Activated naive CD8-positive, alpha-beta T cell treated with anti-CD3 and anti-CD28 coated beads, Interleukin-2, amount 10 ng/mL, durations not matched to agents 7 days and 5 days (primary cell): ENCODE results near the gene CLIC6. TPM values are rescaled to one million over a fixed set of nuclear protein-coding genes. Genes with fewer than 3 reads are reported as not detected.

ENCODE experiments used
- ATAC-seq: fragments of 150-1000 bp; cut with Tn5 transposase; one replicate; pipeline ENCODE4 v1.10.0; 2021; ENCODE audit warnings: low read depth, moderate library complexity
- POLR2A ChIA-PET: fragments of 350-600 bp; sonication (Branson Sonifier 250); formaldehyde crosslinking; loops from one replicate; lab custom pipeline; 2021; ENCODE audit warnings: antibody characterized with exemption; lab: Charles Lee
- DNase-seq: peaks from one replicate; pipeline ENCODE4 v3.0.0; 2021
- H3K27ac Mint-ChIP-seq: one replicate; pipeline ENCODE4 v1.8.0; 2022; ENCODE audit warnings: mild to moderate bottlenecking, mixed read lengths
- H3K27me3 Mint-ChIP-seq: one replicate; pipeline ENCODE4 v1.8.0; 2022; ENCODE audit warnings: mild to moderate bottlenecking, moderate library complexity, mixed read lengths
- H3K36me3 Mint-ChIP-seq: one replicate; pipeline ENCODE4 v1.8.0; 2021; ENCODE audit warnings: mild to moderate bottlenecking, mixed read lengths
- H3K4me1 Mint-ChIP-seq: one replicate; pipeline ENCODE4 v1.8.0; 2021; ENCODE audit warnings: mixed read lengths
- H3K4me3 Mint-ChIP-seq: one replicate; pipeline ENCODE4 v1.8.0; 2022; ENCODE audit warnings: mild to moderate bottlenecking, moderate library complexity, mixed read lengths
- H3K9me3 Mint-ChIP-seq: one replicate; pipeline ENCODE4 v1.8.0; 2021; ENCODE audit warnings: mixed read lengths
- total RNA-seq, 2 experiments: library from RNA; stranded (reverse); gene quantifications; one replicate each; pipeline ENCODE4 v1.2.3, GENCODE V29; 2021

The CLIC6 gene
- under 1 TPM; 0.37 to 0.42 TPM for total RNA-seq

DNA sequence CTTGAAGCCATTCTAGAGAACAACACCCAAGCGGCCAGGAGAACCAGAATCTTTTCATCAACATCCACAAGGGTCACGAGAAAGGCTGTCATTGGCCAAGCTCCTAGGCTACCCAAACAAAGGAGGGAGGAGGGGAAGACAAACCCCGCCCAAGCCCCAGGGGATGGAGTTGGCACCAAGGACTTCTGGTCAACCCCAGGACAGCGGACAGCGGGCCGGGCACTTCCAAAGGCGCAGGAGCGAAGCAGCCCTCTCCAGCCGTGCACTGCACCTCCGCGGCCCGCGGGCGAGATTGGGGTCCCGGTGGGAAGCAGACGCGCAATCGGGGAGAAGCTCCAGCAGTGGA lies at the start of gene CLIC6:
CLIC6 (plus strand) TSS at position 192 of the 346 bp plus-strand sequence. CDS start 395 bp downstream, outside the sequence.
- peak within 1 kb of the TSS; percentile 71 for H3K4me3 Mint-ChIP-seq
- POLR2A ChIA-PET, result no interaction called here
- H3K36me3 Mint-ChIP-seq, result no peaks in the 10 kb centered on the region
- peaks cover 5% of the 10 kb centered on the region for H3K4me1 Mint-ChIP-seq
- ATAC-seq, result no peak
- H3K27me3 Mint-ChIP-seq, result peaks cover 70% of the 10 kb centered on the region
- no peaks in the 10 kb centered on the region for H3K9me3 Mint-ChIP-seq
- H3K27ac Mint-ChIP-seq, result peak within 1 kb of the TSS; percentile 20
- DNase-seq, result no peak

GRCh38 chr21:34619841-34620665 lies 48.7 kb upstream of the CLIC6 start:
- Mint-ChIP-seq H3K27ac (no peak overlapping the region), H3K36me3 (no peaks in the 10 kb centered on the region), H3K9me3 (no peaks in the 10 kb centered on the region), H3K27me3 (peaks cover 13% of the 10 kb centered on the region), H3K4me1 (peaks cover 2% of the 10 kb centered on the region), H3K4me3 (no peak overlapping the region)
- DNase-seq, result no peak
- no peak for ATAC-seq
- POLR2A ChIA-PET, result no interaction called here

DNA sequence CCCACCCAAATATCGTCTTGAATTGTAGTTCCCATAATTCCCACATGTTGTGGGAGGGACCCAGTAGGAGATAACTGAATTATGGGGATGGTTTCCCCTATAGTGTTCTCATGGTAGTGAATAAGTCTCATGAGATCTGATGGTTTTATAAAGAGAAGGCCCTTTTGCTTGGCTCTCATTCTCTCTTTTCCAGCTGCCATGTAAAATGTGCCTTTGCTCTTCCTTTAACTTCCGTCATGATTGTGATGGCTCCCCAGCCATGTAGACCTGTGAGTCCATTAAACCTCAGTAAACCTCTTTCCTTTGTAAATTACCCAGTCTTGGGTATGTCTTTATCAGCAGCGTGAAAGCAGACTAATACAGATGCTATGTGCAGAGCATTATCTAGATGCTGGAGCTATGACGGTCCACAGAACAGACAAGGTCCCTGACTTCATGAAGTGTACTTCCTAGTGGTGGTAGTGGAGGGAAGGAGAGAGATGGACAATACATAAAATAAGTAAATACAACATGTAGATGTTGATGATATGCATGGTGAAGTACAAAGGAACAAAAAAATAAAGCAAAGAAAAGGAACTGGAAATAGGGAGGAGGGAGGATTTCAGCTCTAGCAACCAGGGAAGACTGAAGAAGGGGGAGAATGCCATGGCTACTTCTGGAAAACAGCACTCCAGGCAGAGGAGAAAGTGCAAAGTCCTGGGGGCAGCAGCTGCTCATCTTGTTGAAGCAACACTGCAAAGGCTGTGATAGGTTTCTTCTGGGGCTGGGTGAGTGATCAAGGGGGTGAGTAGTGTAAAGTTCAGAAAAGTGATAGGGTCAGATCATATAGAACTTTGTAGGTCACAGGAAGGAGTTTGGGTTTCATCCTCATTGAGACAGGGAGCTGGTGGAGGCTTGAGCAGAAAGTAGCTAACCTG lies 47.1 kb upstream of the CLIC6 start:
- POLR2A ChIA-PET, result no interaction called here
- no peak overlapping the region for H3K4me3 Mint-ChIP-seq
- no peak for ATAC-seq
- H3K36me3 Mint-ChIP-seq, result no peaks in the 10 kb centered on the region
- no peaks in the 10 kb centered on the region for H3K9me3 Mint-ChIP-seq
- no peaks in the 10 kb centered on the region for H3K4me1 Mint-ChIP-seq
- peaks cover 13% of the 10 kb centered on the region for H3K27me3 Mint-ChIP-seq
- H3K27ac Mint-ChIP-seq, result no peak overlapping the region
- no peak for DNase-seq

GRCh38 chr21:34623516-34623915 lies 45.3 kb upstream of the CLIC6 start:
- Mint-ChIP-seq H3K9me3 (no peaks in the 10 kb centered on the region), H3K27ac (no peak overlapping the region), H3K36me3 (no peaks in the 10 kb centered on the region), H3K4me1 (no peaks in the 10 kb centered on the region), H3K27me3 (peaks cover 13% of the 10 kb centered on the region), H3K4me3 (no peak overlapping the region)
- no peak for ATAC-seq
- DNase-seq, result no peak
- POLR2A ChIA-PET, result no interaction called here

DNA sequence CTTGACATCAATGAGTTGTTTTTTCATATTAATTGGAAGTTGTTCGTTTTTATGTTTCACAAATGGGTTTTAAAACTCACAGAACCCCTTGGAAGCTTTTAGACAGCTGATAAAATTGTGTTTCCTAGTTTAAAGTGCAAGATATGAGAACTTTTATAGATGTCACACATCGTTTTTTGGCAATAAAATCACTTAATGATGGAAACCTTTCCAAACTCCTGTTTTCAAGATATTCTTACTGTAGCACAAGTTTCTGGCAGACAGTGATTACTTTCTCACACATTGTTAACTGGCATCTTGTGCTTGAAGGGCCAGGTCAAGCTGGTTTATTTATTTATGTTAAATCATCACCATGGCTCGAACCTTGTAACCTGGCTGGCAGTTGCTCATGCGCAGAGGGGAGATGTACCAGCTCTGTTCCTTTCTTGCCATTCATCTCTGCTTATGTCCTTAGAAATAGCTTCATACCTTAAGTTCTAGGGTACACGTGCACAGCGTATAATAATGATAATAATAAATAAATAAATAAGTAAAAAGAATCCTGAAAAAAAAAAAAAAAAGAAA lies 43.7 kb upstream of the CLIC6 start:
- DNase-seq (no peak), ATAC-seq (no peak)
- Mint-ChIP-seq H3K36me3 (no peaks in the 10 kb centered on the region), H3K27ac (no peak overlapping the region), H3K4me1 (no peaks in the 10 kb centered on the region), H3K9me3 (no peaks in the 10 kb centered on the region), H3K27me3 (peaks cover 13% of the 10 kb centered on the region), H3K4me3 (no peak overlapping the region)
- POLR2A ChIA-PET, result no interaction called here

DNA sequence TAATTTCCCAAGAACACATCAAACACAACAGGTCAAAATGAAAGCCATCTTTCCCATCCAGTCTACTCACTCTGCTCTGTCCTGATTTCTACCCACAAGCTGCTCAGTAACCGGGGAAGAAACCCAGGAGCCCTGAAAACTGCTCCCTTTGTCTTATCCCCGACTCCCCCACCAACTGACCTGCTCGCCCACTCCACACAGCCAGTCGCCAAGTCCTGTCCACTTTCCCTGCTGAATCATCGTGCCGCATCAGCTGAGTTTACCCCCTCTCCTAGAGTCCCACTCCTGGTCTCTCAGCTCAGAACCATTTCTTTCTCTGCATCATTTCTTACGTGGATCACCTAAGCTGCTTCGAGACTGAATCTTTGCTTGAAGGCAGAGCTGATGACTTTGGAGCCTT lies 42.7 kb upstream of the CLIC6 start:
- Mint-ChIP-seq H3K27me3 (peaks cover 12% of the 10 kb centered on the region), H3K36me3 (no peaks in the 10 kb centered on the region), H3K9me3 (no peaks in the 10 kb centered on the region), H3K27ac (no peak overlapping the region), H3K4me1 (no peaks in the 10 kb centered on the region), H3K4me3 (no peak overlapping the region)
- ATAC-seq (no peak), DNase-seq (no peak)
- POLR2A ChIA-PET, result no interaction called here

- ATAC-seq, result peak; percentile 54
- Mint-ChIP-seq H3K27ac (no peak overlapping the region), H3K36me3 (no peaks in the 10 kb centered on the region), H3K4me1 (no peaks in the 10 kb centered on the region), H3K9me3 (no peaks in the 10 kb centered on the region), H3K4me3 (no peak overlapping the region), H3K27me3 (peaks cover 6% of the 10 kb centered on the region)
- POLR2A ChIA-PET, result no interaction called here
- DNase-seq, result no peak
Measured at GRCh38 chr21:34630536-34631143, 38.2 kb upstream of the CLIC6 start.

GRCh38 chr21:34632498-34632897 lies 36.3 kb upstream of the CLIC6 start:
- Mint-ChIP-seq H3K36me3 (no peaks in the 10 kb centered on the region), H3K4me3 (no peak overlapping the region), H3K27me3 (peaks cover 6% of the 10 kb centered on the region), H3K9me3 (peaks cover 2% of the 10 kb centered on the region), H3K27ac (no peak overlapping the region), H3K4me1 (peaks cover under 1% of the 10 kb centered on the region)
- POLR2A ChIA-PET, result no interaction called here
- ATAC-seq (no peak), DNase-seq (no peak)

DNA sequence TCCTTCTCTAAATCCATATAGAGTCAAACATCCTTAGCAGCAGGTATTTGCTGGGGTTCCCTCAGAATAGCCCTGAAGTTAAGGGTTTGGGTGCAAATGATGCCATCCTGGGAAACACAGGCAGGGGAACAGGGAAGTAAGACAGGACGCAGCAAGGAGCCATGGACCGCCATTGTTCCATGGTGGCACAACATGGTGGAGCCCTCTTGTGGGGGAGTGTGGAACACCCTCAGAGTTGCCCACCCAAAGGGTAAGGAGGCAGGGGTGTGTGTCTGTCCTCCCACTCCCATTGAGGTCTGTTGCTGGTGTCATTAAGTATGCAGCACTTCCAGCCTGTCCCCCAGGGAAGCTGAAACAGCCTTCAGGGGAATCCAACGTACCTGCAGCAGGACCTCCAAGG lies 33.5 kb upstream of the CLIC6 start:
- POLR2A ChIA-PET, result no interaction called here
- H3K27ac Mint-ChIP-seq, result no peak overlapping the region
- H3K9me3 Mint-ChIP-seq, result peaks cover 4% of the 10 kb centered on the region
- peaks cover 14% of the 10 kb centered on the region for H3K4me1 Mint-ChIP-seq
- no peak overlapping the region for H3K4me3 Mint-ChIP-seq
- H3K36me3 Mint-ChIP-seq, result peaks cover 7% of the 10 kb centered on the region
- no peak for DNase-seq
- H3K27me3 Mint-ChIP-seq, result peaks cover 6% of the 10 kb centered on the region
- ATAC-seq, result no peak

DNA sequence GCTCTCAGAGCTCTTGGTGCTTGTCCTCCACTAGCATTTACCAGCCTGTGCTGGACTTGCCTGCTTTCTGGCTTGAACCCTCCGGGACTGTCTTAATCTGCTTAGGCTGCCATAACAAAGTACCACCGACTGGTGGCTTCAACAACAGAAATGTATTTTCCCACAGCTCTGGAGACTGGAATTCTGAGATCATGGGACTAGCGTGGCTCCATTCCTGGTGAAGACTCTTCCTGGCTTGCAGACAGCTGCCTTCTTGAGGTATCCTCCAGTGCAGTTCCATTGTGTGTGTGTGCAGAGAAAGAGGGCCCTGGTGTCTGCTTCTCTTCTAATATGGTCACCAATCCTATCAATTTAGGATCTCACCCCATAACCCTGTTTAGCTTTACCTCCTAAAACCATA lies 31.8 kb upstream of the CLIC6 start:
- H3K36me3 Mint-ChIP-seq, result peaks cover 8% of the 10 kb centered on the region
- H3K9me3 Mint-ChIP-seq, result peaks cover 4% of the 10 kb centered on the region
- ATAC-seq, result no peak
- no peak for DNase-seq
- peaks cover 6% of the 10 kb centered on the region for H3K27me3 Mint-ChIP-seq
- POLR2A ChIA-PET, result no interaction called here
- no peak overlapping the region for H3K4me3 Mint-ChIP-seq
- peaks cover 19% of the 10 kb centered on the region for H3K4me1 Mint-ChIP-seq
- no peak overlapping the region for H3K27ac Mint-ChIP-seq

- H3K27ac Mint-ChIP-seq, result no peak overlapping the region
- H3K4me1 Mint-ChIP-seq, result peaks cover 21% of the 10 kb centered on the region
- POLR2A ChIA-PET, result no interaction called here
- no peak for DNase-seq
- no peak for ATAC-seq
- peaks cover 4% of the 10 kb centered on the region for H3K9me3 Mint-ChIP-seq
- no peak overlapping the region for H3K4me3 Mint-ChIP-seq
- peaks cover 8% of the 10 kb centered on the region for H3K36me3 Mint-ChIP-seq
- H3K27me3 Mint-ChIP-seq, result peaks cover 8% of the 10 kb centered on the region
Measured at GRCh38 chr21:34639250-34639649, 29.5 kb upstream of the CLIC6 start.

DNA sequence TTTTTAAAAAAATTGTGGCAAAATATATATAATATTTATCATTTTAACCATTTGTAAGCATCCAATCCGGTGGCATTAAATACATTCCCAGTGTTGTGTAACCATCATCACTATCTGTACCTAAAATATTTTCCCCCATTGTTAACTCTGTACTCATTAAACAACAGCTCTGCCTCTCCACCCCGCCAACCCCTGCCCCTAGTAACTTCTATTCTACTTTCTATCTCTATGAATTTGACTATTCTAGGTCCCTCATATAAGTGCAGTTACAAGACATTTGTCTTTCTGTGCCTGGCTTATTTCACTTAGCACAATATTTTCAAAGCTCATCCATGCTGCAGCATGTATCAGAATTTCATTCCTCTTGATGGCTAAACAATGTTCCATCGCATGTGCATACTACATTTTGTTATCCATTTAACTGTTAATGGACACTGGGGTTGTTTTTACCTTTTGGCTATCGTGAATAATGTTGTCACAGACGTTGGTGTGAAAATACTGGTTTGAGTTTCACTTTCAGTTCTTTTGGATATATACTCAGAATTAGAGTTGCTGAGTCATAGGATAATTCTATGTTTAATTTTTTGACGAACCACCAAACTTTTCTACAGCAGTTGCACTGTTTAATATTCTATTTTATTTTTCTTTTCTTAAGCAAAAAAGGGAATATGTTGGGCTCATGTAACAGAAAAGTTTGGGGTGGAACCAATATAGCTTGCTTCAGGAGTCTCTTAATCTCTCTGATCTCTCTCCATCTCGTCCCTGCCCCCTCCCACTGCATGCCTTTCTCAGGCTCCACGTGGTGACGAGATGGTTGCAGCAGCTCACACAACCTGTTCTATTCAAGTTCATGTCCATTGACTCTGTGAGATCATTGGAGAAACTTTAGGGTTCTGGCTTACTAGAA lies 28.7 kb upstream of the CLIC6 start:
- Mint-ChIP-seq H3K27me3 (peaks cover 6% of the 10 kb centered on the region), H3K36me3 (peaks cover 8% of the 10 kb centered on the region), H3K27ac (peak overlapping the region; percentile 82), H3K9me3 (peaks cover 4% of the 10 kb centered on the region), H3K4me3 (peak overlapping the region; percentile 65), H3K4me1 (peaks cover 21% of the 10 kb centered on the region)
- POLR2A ChIA-PET, result interaction anchor here (0.6 kb wide), 1 partner anchor 915 kb away, joined by 4 read pairs; no protein-coding TSS in a partner anchor
- DNase-seq, result no peak
- peak; percentile 79 for ATAC-seq
